OCI-LY3 (cell line): ENCODE results near the gene DOK1.

Experiments used
- H2AFZ ChIP-seq: fragments of 200-600, 300-600 bp; shearing (Covaris generic); 2 replicates; pipeline ENCODE4 v1.6.0; 2014; ENCODE audit warnings: antibody characterized with exemption, low read depth, low read length
- H3K27ac ChIP-seq: fragments of 200-600, 300-600 bp; sonication (generic); 2 replicates; pipeline ENCODE4 v1.5.1; 2014; ENCODE audit warnings: mild to moderate bottlenecking, low read length, moderate library complexity, mixed read lengths
- H3K27me3 ChIP-seq: fragments of 200-600, 300-600 bp; sonication (generic); 2 replicates; pipeline ENCODE4 v1.6.1; 2014; ENCODE audit warnings: low read depth, low read length, mixed read lengths
- H3K36me3 ChIP-seq: fragments of 200-600, 300-600 bp; sonication (generic); replicated peaks from 2 replicates; pipeline ENCODE3; 2014; ENCODE audit warnings: low read depth, low read length, mixed read lengths
- H3K4me1 ChIP-seq: fragments of 300-600, 200-600 bp; sonication (generic); 2 replicates; pipeline ENCODE4 v1.6.1; 2014; ENCODE audit warnings: low read length, mixed read lengths
- H3K4me2 ChIP-seq: fragments of 200-600, 300-600 bp; sonication (generic); 2 replicates; pipeline ENCODE4 v1.6.1; 2014; ENCODE audit warnings: low read length, mixed read lengths
- H3K4me3 ChIP-seq: fragments of 300-600, 200-600 bp; sonication (generic); 2 replicates; pipeline ENCODE4 v1.5.1; 2014; ENCODE audit warnings: antibody characterized with exemption, mild to moderate bottlenecking, low read length, moderate library complexity
- H3K79me2 ChIP-seq: fragments of 300-600, 200-600 bp; shearing (Covaris generic); 2 replicates; pipeline ENCODE4 v1.6.1; 2014; ENCODE audit warnings: mild to moderate bottlenecking, low read length, mixed read lengths
- H3K9ac ChIP-seq: fragments of 300-600, 200-600 bp; shearing (Covaris generic); 2 replicates; pipeline ENCODE4 v1.6.0; 2014; ENCODE audit warnings: mild to moderate bottlenecking, low read length, moderate library complexity
- H3K9me3 ChIP-seq: fragments of 200-600, 300-600 bp; shearing (Covaris generic); 2 replicates; pipeline ENCODE4 v1.6.1; 2014; ENCODE audit warnings: low read length, mixed read lengths; ENCODE audit not compliant: insufficient read depth
- H4K20me1 ChIP-seq: fragments of 200-600, 300-600 bp; sonication (generic); 2 replicates; pipeline ENCODE4 v1.6.1; 2016; ENCODE audit warnings: low read length, mixed read lengths; ENCODE audit not compliant: insufficient read depth
- CTCF ChIP-seq: fragments of 200-600, 300-600 bp; sonication (generic); IDR thresholded peaks from 2 replicates; pipeline ENCODE4 v1.5.1; 2014; ENCODE audit warnings: antibody characterized with exemption, low read length, low read depth
- EZH2phosphoT487 ChIP-seq: fragments of 200-600 bp; shearing (Covaris generic); IDR thresholded peaks from 2 replicates; pipeline ENCODE4 v1.6.1; 2018; ENCODE audit warnings: antibody characterized with exemption, mixed run types, low read depth

The DOK1 gene

GRCh38 chr2:74507926-74508520 lies 46.5 kb upstream of the DOK1 start:
- Histone ChIP-seq H3K27me3 (no peaks in the 10 kb centered on the region), H4K20me1 (no peaks in the 10 kb centered on the region)

GRCh38 chr2:74510272-74510671 lies 44.2 kb upstream of the DOK1 start:
- TF ChIP-seq EZH2phosphoT487 (no peak), CTCF (no peak)
- H3K4me3 ChIP-seq: no peak overlapping the region
- peaks cover 11% of the 10 kb centered on the region for H3K79me2 ChIP-seq
- no peak overlapping the region for H3K27ac ChIP-seq
- H4K20me1 ChIP-seq: no peaks in the 10 kb centered on the region
- H3K27me3 ChIP-seq: no peaks in the 10 kb centered on the region
- H3K36me3 ChIP-seq: peaks cover 8% of the 10 kb centered on the region
- H3K9ac ChIP-seq: no peak overlapping the region
- H3K4me1 ChIP-seq: peaks cover 26% of the 10 kb centered on the region
- H3K9me3 ChIP-seq: no peaks in the 10 kb centered on the region
- H3K4me2 ChIP-seq: no peak overlapping the region
- no peak overlapping the region for H2AFZ ChIP-seq

More at GRCh38 chr2:74507926-74508520, 46.5 kb upstream of the DOK1 start:
- TF ChIP-seq EZH2phosphoT487: no peak
- TF ChIP-seq CTCF: no peak
- peak overlapping the region; percentile 24; the same call in 1 of the 2 replicates for H2AFZ ChIP-seq
- H3K9me3 ChIP-seq: no peaks in the 10 kb centered on the region
- H3K4me3 ChIP-seq: peak overlapping the region; percentile 82
- peak overlapping the region; percentile 93 for H3K27ac ChIP-seq
- peaks cover 11% of the 10 kb centered on the region for H3K79me2 ChIP-seq
- H3K4me1 ChIP-seq: peaks cover 32% of the 10 kb centered on the region
- peaks cover 13% of the 10 kb centered on the region for H3K36me3 ChIP-seq
- peak overlapping the region; percentile 88 for H3K4me2 ChIP-seq
- peak overlapping the region; percentile 91 for H3K9ac ChIP-seq

GRCh38 chr2:74511104-74511989 lies 43.2 kb upstream of the DOK1 start:
- H3K27ac ChIP-seq: no peak overlapping the region
- no peaks in the 10 kb centered on the region for H3K36me3 ChIP-seq
- no peaks in the 10 kb centered on the region for H4K20me1 ChIP-seq
- no peak overlapping the region for H3K4me2 ChIP-seq
- H3K9ac ChIP-seq: no peak overlapping the region
- TF ChIP-seq EZH2phosphoT487: no peak
- no peak for TF ChIP-seq CTCF
- peaks cover 7% of the 10 kb centered on the region for H3K79me2 ChIP-seq
- no peak overlapping the region for H3K4me3 ChIP-seq
- H3K9me3 ChIP-seq: no peaks in the 10 kb centered on the region
- no peak overlapping the region for H2AFZ ChIP-seq
- peaks cover 19% of the 10 kb centered on the region for H3K4me1 ChIP-seq
- H3K27me3 ChIP-seq: no peaks in the 10 kb centered on the region
